Fibroblast of villous mesenchyme (primary cell): ENCODE results near the gene BICC1. TPM values are rescaled to one million over a fixed set of nuclear protein-coding genes. Genes with fewer than 3 reads are reported as not detected.

Source experiments
- DNase-seq: peaks from one replicate; pipeline ENCODE4 v3.0.0-alpha.2; 2010; ENCODE audit warnings: low read depth
- H3K4me3 ChIP-seq: 2 replicates; pipeline ENCODE4 v1.5.1; 2011; ENCODE audit warnings: low read depth, mild to moderate bottlenecking, low read length
- total RNA-seq: library from RNA; depleted of rRNA; stranded (reverse); fragments of >200 nt; gene quantifications from 2 replicates; pipeline ENCODE4 v1.2.3, GENCODE V29; 2012
- TF ChIP-seq, protein P1 (sequence below): IDR thresholded peaks from 2 replicates; pipeline ENCODE4 v1.5.1; 2012; ENCODE audit warnings: low read depth, mild to moderate bottlenecking, low read length; ENCODE audit not compliant: insufficient read depth

BICC1 gene
- total RNA-seq, 1 donor = 39.3 TPM

DNA sequence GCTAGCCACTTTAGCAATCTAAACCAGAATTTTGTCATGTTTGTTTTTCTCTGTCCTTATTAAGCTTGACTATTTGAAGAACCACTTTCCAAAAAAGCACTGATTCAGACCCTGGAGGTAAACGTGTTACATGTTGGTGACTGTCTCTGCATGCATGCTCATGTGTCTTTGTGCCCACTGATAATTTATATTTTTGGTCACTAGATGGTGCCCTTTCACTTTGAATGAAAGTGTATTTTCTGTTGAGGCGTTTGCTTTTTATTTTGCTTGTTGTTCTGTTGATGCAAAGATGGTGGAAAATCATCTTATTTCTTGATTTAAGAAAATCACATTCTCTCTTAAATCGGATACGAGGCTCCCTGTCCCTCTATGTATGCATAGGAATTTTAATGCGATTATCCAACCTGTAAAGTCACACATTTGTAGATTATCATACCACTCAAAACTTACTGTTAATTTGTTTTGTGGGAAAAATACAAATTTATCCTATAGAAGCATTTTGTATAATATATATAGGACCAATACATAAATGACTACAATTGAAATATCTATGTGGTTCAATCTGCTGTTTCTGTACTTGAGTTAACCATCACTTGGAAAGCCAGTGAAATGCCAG is 269.3 kb downstream of the BICC1 start:
- no peak overlapping the region for H3K4me3 ChIP-seq
- peak; percentile 57 for DNase-seq

DNA sequence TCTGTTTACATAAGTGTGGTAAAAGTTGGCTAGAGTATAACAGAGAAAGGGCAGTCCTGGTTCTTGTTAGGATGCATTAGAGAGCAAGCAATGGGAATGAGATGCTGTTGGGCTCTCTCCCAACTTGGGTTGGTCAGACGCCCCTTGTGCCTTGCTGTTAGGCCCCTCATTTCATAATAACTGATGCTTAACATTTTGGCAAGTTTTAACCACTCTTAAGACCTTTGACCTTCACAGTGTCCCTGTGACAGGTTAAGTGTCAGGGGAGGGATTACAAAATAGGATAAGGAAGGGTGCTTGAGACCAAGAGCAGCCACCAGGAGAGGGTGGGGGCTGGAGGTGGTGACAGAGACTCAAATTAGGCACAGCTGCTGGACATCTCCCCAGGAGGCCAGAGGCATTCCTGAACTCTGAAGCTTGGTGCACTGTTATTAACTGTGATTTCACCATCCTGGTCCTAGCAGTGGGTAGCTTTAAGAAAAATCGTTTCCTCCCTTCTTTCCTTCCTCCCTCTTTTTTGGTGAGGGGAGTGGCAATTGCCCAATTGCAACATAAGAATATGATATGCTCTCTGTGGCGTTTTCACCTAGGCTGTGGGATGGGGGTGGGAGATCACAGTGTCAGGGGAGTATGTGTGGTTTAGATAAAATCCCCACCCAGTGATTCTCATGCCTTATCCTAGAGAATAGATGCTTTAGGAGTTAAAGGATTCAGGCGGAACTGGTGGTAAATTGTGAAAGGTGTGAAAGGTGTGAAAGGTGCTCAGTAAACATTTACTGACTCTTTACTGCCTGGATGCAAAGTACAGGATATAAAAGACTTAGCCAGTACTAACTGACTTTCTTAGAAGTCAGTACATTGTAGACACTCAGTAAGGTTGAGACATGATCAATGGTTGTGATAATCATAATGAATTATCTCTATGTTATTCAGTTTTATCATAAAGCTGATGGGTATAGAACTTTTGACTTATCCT is 270.5 kb downstream of the BICC1 start:
- DNase-seq = peak; percentile 83
- TF ChIP-seq, protein P1, sequence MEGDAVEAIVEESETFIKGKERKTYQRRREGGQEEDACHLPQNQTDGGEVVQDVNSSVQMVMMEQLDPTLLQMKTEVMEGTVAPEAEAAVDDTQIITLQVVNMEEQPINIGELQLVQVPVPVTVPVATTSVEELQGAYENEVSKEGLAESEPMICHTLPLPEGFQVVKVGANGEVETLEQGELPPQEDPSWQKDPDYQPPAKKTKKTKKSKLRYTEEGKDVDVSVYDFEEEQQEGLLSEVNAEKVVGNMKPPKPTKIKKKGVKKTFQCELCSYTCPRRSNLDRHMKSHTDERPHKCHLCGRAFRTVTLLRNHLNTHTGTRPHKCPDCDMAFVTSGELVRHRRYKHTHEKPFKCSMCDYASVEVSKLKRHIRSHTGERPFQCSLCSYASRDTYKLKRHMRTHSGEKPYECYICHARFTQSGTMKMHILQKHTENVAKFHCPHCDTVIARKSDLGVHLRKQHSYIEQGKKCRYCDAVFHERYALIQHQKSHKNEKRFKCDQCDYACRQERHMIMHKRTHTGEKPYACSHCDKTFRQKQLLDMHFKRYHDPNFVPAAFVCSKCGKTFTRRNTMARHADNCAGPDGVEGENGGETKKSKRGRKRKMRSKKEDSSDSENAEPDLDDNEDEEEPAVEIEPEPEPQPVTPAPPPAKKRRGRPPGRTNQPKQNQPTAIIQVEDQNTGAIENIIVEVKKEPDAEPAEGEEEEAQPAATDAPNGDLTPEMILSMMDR = no peak

More for the DNA sequence above, 269.3 kb downstream of the BICC1 start:
- TF ChIP-seq, protein P1 = peak; percentile 61

DNA sequence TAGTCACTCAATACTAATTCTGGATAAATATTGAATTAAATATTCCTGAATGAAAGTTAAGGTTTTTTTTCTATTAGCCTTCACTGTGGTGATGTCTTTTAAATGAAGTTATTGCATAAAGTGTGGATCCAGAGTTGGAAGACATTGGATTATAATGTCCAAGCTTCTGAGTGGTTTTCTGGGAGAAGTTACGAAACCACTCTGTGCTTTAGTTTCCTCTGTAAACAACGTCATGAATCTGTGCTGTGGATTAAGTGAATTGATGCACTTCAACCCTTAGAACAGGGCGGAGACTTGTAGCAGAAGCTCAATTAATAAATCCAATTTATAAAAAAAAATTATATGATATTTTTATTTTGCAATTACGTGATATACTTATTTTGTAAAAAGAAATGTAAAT is 271.7 kb downstream of the BICC1 start:
- DNase-seq = peak; percentile 60
- TF ChIP-seq, protein P1 = no peak
- no peak overlapping the region for H3K4me3 ChIP-seq

More for the DNA sequence above, 270.5 kb downstream of the BICC1 start:
- H3K4me3 ChIP-seq = no peak overlapping the region

DNA sequence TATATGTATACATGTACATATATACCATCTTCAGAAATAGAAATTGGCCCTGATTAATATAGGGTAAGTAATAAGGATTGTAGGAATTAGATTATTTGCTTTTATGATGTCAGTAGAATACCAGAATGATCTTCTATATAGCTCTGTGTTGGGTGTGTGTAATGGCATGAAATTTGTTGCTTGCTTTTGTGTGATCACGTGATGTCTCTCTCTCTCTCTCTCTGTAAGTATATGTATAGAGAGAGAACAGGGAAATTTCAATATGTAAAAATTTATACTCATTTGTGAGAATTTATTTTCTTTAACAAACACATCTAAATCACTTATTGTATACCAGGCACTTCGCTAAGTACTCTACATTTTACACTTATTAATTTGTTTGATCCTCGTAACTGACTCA is 272.7 kb downstream of the BICC1 start:
- no peak for DNase-seq
- TF ChIP-seq, protein P1 = no peak
- H3K4me3 ChIP-seq = no peak overlapping the region

DNA sequence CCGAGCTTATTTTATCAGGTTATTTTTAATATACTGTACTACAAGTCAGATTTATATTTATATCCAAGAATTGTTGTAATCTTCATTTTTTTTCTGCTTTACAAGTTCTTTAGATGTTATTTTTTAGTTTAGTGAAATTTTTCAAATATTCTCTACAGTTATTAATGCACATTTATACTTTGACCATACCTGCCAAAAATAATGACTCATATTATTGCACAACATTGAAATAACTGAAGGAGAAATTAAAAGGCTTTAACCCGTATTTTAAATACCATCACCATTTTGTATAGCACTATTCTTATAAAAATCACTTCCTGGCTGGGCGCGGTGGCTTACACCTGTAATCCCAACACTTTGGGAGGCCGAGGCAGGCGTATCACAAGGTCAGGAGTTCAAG is 278.5 kb downstream of the BICC1 start:
- TF ChIP-seq, protein P1 = no peak
- DNase-seq = peak; percentile 30
- no peak overlapping the region for H3K4me3 ChIP-seq

DNA sequence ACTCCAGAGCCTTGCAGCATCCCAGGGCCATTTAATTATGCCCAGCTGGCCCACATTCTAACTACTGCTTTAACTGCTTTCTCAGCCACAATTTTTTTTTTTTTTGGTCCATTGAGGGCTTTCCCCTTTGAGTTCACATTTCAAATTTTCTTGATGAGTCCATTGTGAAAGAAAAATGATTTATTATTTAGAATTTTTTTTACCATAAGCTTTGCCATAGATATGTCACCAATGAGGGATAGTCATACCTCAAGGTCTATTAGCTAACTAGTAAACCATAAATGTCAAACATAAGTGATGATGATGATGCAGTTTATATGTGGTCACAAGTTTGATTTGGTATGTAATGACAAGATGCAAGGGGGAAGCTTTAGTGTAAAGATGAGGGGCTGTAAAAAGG is 282.9 kb downstream of the BICC1 start:
- DNase-seq = no peak
- TF ChIP-seq, protein P1 = no peak
- H3K4me3 ChIP-seq = no peak overlapping the region
